Activated T-helper 17 cell treated with anti-CD3 and anti-CD28 coated beads, Interleukin-2, amount 50 U/mL, for 72 hours (primary cell): ENCODE measurements around the gene KCNH4. TPM values are rescaled to one million over a fixed set of nuclear protein-coding genes. Genes with fewer than 3 reads are reported as not detected.

ENCODE experiments used
- ATAC-seq: fragments of 150-1000 bp; cut with Tn5 transposase; replicated peaks from 2 replicates; pipeline ENCODE4 v1.10.0; 2021; ENCODE audit warnings: mild to moderate bottlenecking, moderate library complexity
- H3K27ac Mint-ChIP-seq: one replicate; pipeline ENCODE4 v1.8.0; 2022; ENCODE audit warnings: mixed read lengths
- H3K27me3 Mint-ChIP-seq: one replicate; pipeline ENCODE4 v1.8.0; 2022; ENCODE audit warnings: mixed read lengths
- H3K36me3 Mint-ChIP-seq: one replicate; pipeline ENCODE4 v1.8.0; 2022; ENCODE audit warnings: low read depth, mild to moderate bottlenecking, mixed read lengths
- H3K4me1 Mint-ChIP-seq: one replicate; pipeline ENCODE4 v1.8.0; 2022; ENCODE audit warnings: mixed read lengths
- H3K4me3 Mint-ChIP-seq: one replicate; pipeline ENCODE4 v1.8.0; 2022; ENCODE audit warnings: mild to moderate bottlenecking, mixed read lengths
- H3K9me3 Mint-ChIP-seq: one replicate; pipeline ENCODE4 v1.8.0; 2022; ENCODE audit warnings: mixed read lengths
- total RNA-seq, 2 donors: library from RNA; stranded (reverse); gene quantifications; one replicate each; pipeline ENCODE4 v1.2.3, GENCODE V29; 2022

Gene KCNH4
- total RNA-seq, 2 donors from 2014 or later: 0.95 to 0.99 TPM

DNA sequence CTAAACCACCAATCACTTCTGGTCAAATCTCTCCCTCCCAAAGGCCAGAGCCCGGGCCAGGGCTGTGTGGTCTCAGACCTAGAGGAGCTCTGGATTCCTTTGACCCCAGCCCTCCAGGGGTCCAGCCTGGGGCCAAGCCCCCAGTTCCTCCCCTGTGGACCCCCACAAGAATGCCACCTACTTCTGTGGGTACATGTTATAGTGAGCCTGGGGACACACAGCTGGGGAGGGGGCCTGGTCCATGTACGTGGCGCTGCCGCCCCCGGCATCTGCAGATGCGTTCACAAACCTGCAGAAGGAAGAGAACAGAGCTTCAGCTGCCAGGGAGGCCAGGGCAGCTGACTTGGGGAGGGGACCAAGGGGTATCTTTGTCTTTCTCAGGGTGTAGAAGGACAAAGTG is 21.2 kb upstream of the KCNH4 start:
- H3K27ac Mint-ChIP-seq: peak overlapping the region; percentile 2
- H3K4me3 Mint-ChIP-seq: no peak overlapping the region
- no peaks in the 10 kb centered on the region for H3K4me1 Mint-ChIP-seq
- no peaks in the 10 kb centered on the region for H3K9me3 Mint-ChIP-seq
- no peak for ATAC-seq
- no peaks in the 10 kb centered on the region for H3K27me3 Mint-ChIP-seq
- H3K36me3 Mint-ChIP-seq: peaks cover 79% of the 10 kb centered on the region

DNA sequence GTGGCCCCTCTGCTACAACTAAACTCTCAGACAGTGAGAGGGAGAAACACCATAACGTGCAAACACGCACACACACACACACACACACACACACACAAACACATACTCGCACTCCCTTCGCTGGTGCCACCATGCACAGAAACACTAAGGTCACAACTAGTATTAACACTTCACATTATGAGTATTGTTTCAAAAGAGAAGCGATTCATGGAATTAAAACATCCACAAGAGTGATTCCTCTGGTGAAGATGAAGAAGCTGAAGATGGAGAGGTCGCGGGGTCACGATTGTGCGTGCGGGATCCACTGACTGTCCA is 20.5 kb upstream of the KCNH4 start:
- no peak for ATAC-seq
- no peaks in the 10 kb centered on the region for H3K27me3 Mint-ChIP-seq
- H3K4me3 Mint-ChIP-seq: no peak overlapping the region
- H3K36me3 Mint-ChIP-seq: peaks cover 71% of the 10 kb centered on the region
- no peaks in the 10 kb centered on the region for H3K9me3 Mint-ChIP-seq
- H3K4me1 Mint-ChIP-seq: peaks cover under 1% of the 10 kb centered on the region
- H3K27ac Mint-ChIP-seq: peak overlapping the region; percentile 2

DNA sequence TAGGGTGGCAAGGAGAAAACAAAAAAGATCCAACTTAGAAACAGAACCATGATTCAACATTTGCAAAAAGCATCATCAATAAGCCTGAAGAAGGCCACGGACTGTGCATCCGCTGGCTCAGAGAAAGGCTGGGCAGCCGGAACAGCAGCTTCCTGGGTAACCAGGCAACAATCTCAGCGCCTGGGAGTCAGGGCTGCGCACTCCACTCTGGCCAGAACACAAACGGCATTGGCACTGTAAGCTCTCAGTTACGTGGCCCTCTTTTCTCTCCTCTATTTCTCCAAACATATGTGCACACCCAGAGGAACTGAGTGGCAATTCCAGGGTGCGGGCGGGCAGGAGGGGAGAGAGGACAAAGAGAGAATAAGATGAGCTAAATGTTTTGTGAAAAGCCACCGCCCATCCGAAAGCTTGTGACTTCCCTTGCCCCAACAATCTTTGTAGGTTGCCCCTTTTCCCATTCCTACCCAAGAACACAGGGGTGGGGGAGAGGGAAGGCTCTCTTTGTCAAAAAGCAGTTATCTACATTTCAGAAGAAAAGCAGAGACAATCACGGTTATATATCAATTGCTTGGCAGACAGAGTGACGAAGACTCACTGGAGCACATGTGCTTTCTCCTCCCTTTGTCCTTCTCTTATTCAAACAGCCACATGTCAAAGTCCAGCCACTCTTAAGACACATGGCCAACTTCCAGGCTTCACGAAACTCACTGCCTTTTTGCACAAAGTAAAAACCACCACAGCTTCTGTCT is 19.9 kb upstream of the KCNH4 start:
- peaks cover 5% of the 10 kb centered on the region for H3K4me1 Mint-ChIP-seq

GRCh38 chr17:42199416-42200011 is 18.6 kb upstream of the KCNH4 start:
- H3K27me3 Mint-ChIP-seq: no peaks in the 10 kb centered on the region
- H3K4me1 Mint-ChIP-seq: peaks cover 5% of the 10 kb centered on the region
- H3K4me3 Mint-ChIP-seq: no peak overlapping the region
- no peak overlapping the region for H3K27ac Mint-ChIP-seq
- no peak for ATAC-seq
- no peaks in the 10 kb centered on the region for H3K9me3 Mint-ChIP-seq
- peaks cover 52% of the 10 kb centered on the region for H3K36me3 Mint-ChIP-seq

More for the DNA sequence above, 19.9 kb upstream of the KCNH4 start:
- H3K27me3 Mint-ChIP-seq: no peaks in the 10 kb centered on the region
- no peak overlapping the region for H3K27ac Mint-ChIP-seq
- peaks cover 66% of the 10 kb centered on the region for H3K36me3 Mint-ChIP-seq
- H3K9me3 Mint-ChIP-seq: no peaks in the 10 kb centered on the region
- no peak overlapping the region for H3K4me3 Mint-ChIP-seq
- no peak for ATAC-seq

- peaks cover 46% of the 10 kb centered on the region for H3K36me3 Mint-ChIP-seq
- no peak overlapping the region for H3K27ac Mint-ChIP-seq
- H3K4me3 Mint-ChIP-seq: no peak overlapping the region
- ATAC-seq: no peak
- H3K27me3 Mint-ChIP-seq: no peaks in the 10 kb centered on the region
- H3K4me1 Mint-ChIP-seq: peaks cover 6% of the 10 kb centered on the region
- H3K9me3 Mint-ChIP-seq: no peaks in the 10 kb centered on the region
Observed at GRCh38 chr17:42198897-42199296, 18.0 kb upstream of the KCNH4 start.

GRCh38 chr17:42197564-42198156 is 16.7 kb upstream of the KCNH4 start:
- H3K4me1 Mint-ChIP-seq: peaks cover 11% of the 10 kb centered on the region
- H3K36me3 Mint-ChIP-seq: peaks cover 34% of the 10 kb centered on the region
- no peak for ATAC-seq
- H3K4me3 Mint-ChIP-seq: no peak overlapping the region
- H3K9me3 Mint-ChIP-seq: no peaks in the 10 kb centered on the region
- H3K27ac Mint-ChIP-seq: no peak overlapping the region
- no peaks in the 10 kb centered on the region for H3K27me3 Mint-ChIP-seq

GRCh38 chr17:42193969-42194899 is 13.3 kb upstream of the KCNH4 start, which contains the start of gene GHDC:
Gene GHDC (minus strand): TSS chr17:42194494. CDS start chr17:42193581, 913 bp downstream.
- no peaks in the 10 kb centered on the region for H3K9me3 Mint-ChIP-seq
- peak within 1 kb of the TSS; percentile 93 for H3K27ac Mint-ChIP-seq
- H3K36me3 Mint-ChIP-seq: peaks cover 2% of the 10 kb centered on the region

GRCh38 chr17:42193216-42193968 is 12.4 kb upstream of the KCNH4 start:
- ATAC-seq: no peak
- Mint-ChIP-seq H3K27me3 (no peaks in the 10 kb centered on the region), H3K9me3 (no peaks in the 10 kb centered on the region), H3K27ac (peak overlapping the region; percentile 93), H3K4me3 (peak overlapping the region; percentile 89), H3K4me1 (peaks cover 11% of the 10 kb centered on the region), H3K36me3 (no peaks in the 10 kb centered on the region)

More at GRCh38 chr17:42193969-42194899, 13.3 kb upstream of the KCNH4 start, which contains the start of gene GHDC:
- H3K4me1 Mint-ChIP-seq: peaks cover 11% of the 10 kb centered on the region
- peak; percentile 98 for ATAC-seq
- no peaks in the 10 kb centered on the region for H3K27me3 Mint-ChIP-seq
- H3K4me3 Mint-ChIP-seq: peak within 1 kb of the TSS; percentile 89

- Mint-ChIP-seq H3K4me3 (peak overlapping the region; percentile 89), H3K27me3 (no peaks in the 10 kb centered on the region), H3K36me3 (no peaks in the 10 kb centered on the region), H3K9me3 (no peaks in the 10 kb centered on the region), H3K27ac (peak overlapping the region; percentile 28), H3K4me1 (peaks cover 11% of the 10 kb centered on the region)
- no peak for ATAC-seq
Observed at GRCh38 chr17:42192189-42193126, 11.5 kb upstream of the KCNH4 start.

GRCh38 chr17:42191275-42191608 is 10.3 kb upstream of the KCNH4 start:
- H3K27ac Mint-ChIP-seq: no peak overlapping the region
- no peaks in the 10 kb centered on the region for H3K27me3 Mint-ChIP-seq
- no peak for ATAC-seq
- H3K9me3 Mint-ChIP-seq: no peaks in the 10 kb centered on the region
- H3K4me3 Mint-ChIP-seq: no peak overlapping the region
- no peaks in the 10 kb centered on the region for H3K36me3 Mint-ChIP-seq
- H3K4me1 Mint-ChIP-seq: peaks cover 9% of the 10 kb centered on the region

DNA sequence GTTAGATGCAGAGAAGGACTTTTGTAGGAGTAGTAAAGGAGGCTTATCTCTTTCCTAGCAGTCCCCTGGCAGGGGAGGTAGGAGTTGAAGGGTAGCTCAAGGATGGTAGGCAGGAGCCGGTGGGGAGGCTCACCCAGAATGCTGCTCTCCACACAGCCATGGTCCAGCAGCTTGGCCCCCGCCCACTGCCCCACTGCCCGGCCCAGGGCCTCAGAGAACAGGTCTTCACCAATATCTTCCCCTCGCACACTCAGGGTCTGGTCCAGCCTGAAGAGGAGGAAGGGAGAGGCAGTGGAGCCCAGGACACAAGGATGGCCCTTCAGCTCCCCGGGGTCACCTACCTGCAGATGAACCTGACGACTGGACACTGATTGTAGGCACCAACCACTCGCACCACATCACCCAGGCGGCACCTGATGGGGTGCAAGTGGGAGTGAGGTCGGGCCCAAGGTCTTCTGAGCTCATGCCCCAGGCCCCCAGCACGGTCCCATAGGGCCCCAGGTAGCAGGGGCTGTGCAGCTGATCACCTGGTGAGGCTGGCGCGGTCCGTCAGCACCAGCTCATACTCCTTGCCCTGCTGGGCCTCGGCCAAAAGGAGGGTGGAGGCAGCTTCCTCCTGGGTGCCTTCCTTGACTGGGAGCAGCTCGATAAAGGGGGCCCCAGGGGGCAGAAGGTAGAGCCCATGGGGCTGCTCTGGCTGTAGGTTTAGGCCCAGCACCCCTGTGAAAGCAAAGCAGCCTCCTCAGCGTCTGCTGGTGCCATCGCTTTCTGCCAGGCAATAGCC is 9.7 kb upstream of the KCNH4 start:
- H3K27me3 Mint-ChIP-seq: no peaks in the 10 kb centered on the region
- no peaks in the 10 kb centered on the region for H3K36me3 Mint-ChIP-seq
- no peak for ATAC-seq
- peaks cover 6% of the 10 kb centered on the region for H3K4me1 Mint-ChIP-seq
- H3K9me3 Mint-ChIP-seq: no peaks in the 10 kb centered on the region
- H3K4me3 Mint-ChIP-seq: no peak overlapping the region
- H3K27ac Mint-ChIP-seq: peak overlapping the region; percentile 54

DNA sequence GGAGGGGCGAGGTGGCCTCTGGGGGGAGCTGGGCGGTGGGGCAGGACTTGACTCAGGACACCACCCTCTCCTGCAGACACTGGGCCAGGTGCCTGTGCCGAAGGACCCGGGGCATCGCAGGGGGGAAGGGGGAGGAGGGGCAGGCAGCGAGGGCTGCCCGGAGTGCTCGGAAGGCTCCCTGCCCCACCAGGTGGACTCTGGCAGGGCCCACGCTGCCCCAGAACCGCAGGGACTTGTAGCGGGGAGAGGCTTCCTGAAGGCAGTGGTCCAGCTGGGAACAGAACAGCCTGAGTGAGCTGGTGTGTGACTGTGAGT is 8.7 kb upstream of the KCNH4 start:
- H3K9me3 Mint-ChIP-seq: no peaks in the 10 kb centered on the region
- no peak for ATAC-seq
- no peak overlapping the region for H3K4me3 Mint-ChIP-seq
- no peak overlapping the region for H3K27ac Mint-ChIP-seq
- H3K4me1 Mint-ChIP-seq: peaks cover 6% of the 10 kb centered on the region
- no peaks in the 10 kb centered on the region for H3K27me3 Mint-ChIP-seq
- no peaks in the 10 kb centered on the region for H3K36me3 Mint-ChIP-seq
